ENCODE results near the gene LHFPL3. TPM values are rescaled to one million over a fixed set of nuclear protein-coding genes. Genes with fewer than 3 reads are reported as not detected.

Gene LHFPL3
- total RNA-seq, 1 experiment from 2014 or later: not detected

- TF ChIP-seq ZBTB33 (IDR thresholded peaks at IDR 0.05; ENCODE audit: extremely low read depth, insufficient replicate concordance, low read length) (no peak), YY1 (IDR thresholded peaks at IDR 0.05; ENCODE audit: extremely low read depth, insufficient replicate concordance, low read depth, low read length) (no peak), EZH2phosphoT487 (IDR thresholded peaks at IDR 0.05; ENCODE audit: borderline replicate concordance) (no peak), CEBPB (IDR thresholded peaks at IDR 0.05; ENCODE audit: low read depth) (no peak), TCF7L2 (IDR thresholded peaks at IDR 0.05; ENCODE audit: borderline replicate concordance, extremely low read depth, insufficient read depth, insufficient read length) (no peak)
These were observed 35.0 kb downstream of the LHFPL3 start (continued) for GRCh38 chr7:104363355-104363754.

DNA sequence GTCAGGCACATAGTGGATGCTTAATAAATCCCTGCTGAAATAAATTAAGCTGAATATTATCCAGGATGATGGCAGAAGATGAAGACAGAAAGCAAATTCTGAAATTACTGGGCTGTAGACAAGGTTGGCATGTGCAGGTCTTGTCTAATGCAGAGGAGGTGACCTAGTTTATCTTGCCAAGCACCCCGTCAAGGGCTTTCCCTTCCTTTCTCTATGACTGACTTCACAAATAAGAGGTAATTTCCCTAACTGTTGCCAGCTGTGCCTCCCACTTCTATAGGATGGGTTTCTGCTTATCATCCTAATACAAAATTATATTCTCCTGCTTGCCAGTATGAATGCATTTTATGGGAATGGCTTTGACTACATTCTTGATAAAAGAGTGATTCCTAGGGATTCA is 38.0 kb downstream of the LHFPL3 start:
- Histone ChIP-seq H3K9me2 (ENCODE audit: insufficient read depth) (no peaks in the 10 kb centered on the region), H3K4me3 (replicated peaks in 1 of 2; ENCODE audit: low read depth in 1 of 2, low read length in 2 of 2) (no peak overlapping the region), H3K9ac (ENCODE audit: low read length) (no peak overlapping the region), H4K20me1 (ENCODE audit: insufficient read depth) (no peaks in the 10 kb centered on the region), H3K79me2 (ENCODE audit: insufficient read depth, low read length) (no peaks in the 10 kb centered on the region), H3K36me3 (ENCODE audit: control insufficient read depth in 1 of 2, insufficient read depth in 2 of 2, low read length in 2 of 2) (no peaks in the 10 kb centered on the region), H3K4me1 (ENCODE audit: control insufficient read depth in 1 of 2, insufficient read depth in 2 of 2, low read length in 2 of 2) (no peaks in the 10 kb centered on the region), H3K27me3 (ENCODE audit: insufficient read depth, low read length) (peaks cover 28% of the 10 kb centered on the region; the same call in 1 of the 2 replicates), H2AFZ (ENCODE audit: low read depth, low read length, poor library complexity, severe bottlenecking) (no peak overlapping the region), H3K9me3 (ENCODE audit: control insufficient read depth in 1 of 2, insufficient read depth in 1 of 2, low read depth in 1 of 2, low read length in 2 of 2) (no peaks in the 10 kb centered on the region), H3K27ac (ENCODE audit: low read depth, low read length) (no peak overlapping the region), H3K4me2 (ENCODE audit: low read length) (no peak overlapping the region)
- ChIA-PET POLR2A (no interaction called here), RAD21 (ENCODE audit: low non-redundant PET in 1 of 2, low total read pairs in 2 of 2, uncharacterized antibody in 2 of 2, unreplicated experiment in 2 of 2) (no interaction called here), CTCF (no interaction called here)
- no TSS peak for BruUV-seq (replicated peaks)
- ATAC-seq (no peak), DNase-seq (ENCODE audit: low read depth, low spot score) (no peak)
- intact Hi-C loops (cut with micrococcal nuclease): no loop called here
- TF ChIP-seq TCF7L2 (IDR thresholded peaks at IDR 0.05; ENCODE audit: borderline replicate concordance, extremely low read depth, insufficient read depth, insufficient read length) (no peak), ZBTB33 (IDR thresholded peaks at IDR 0.05; ENCODE audit: extremely low read depth, insufficient replicate concordance, low read length) (no peak), ZNF274 (IDR thresholded peaks at IDR 0.05; ENCODE audit: low read depth, low read length) (no peak), SP1 (IDR thresholded peaks at IDR 0.05; ENCODE audit: low read depth) (no peak), CEBPB (IDR thresholded peaks at IDR 0.05; ENCODE audit: low read depth) (no peak), ELF1 (IDR thresholded peaks at IDR 0.05; ENCODE audit: borderline replicate concordance, low read depth) (no peak), REST (IDR thresholded peaks at IDR 0.05; ENCODE audit: low read depth) (no peak), POLR2A (IDR thresholded peaks at IDR 0.05; ENCODE audit: borderline replicate concordance, extremely low read depth, insufficient read depth, insufficient read length) (no peak), EZH2 (IDR thresholded peaks at IDR 0.05) (no peak), RAD21 (IDR thresholded peaks at IDR 0.05; ENCODE audit: low read depth) (no peak)
- TF ChIP-seq, protein P1, sequence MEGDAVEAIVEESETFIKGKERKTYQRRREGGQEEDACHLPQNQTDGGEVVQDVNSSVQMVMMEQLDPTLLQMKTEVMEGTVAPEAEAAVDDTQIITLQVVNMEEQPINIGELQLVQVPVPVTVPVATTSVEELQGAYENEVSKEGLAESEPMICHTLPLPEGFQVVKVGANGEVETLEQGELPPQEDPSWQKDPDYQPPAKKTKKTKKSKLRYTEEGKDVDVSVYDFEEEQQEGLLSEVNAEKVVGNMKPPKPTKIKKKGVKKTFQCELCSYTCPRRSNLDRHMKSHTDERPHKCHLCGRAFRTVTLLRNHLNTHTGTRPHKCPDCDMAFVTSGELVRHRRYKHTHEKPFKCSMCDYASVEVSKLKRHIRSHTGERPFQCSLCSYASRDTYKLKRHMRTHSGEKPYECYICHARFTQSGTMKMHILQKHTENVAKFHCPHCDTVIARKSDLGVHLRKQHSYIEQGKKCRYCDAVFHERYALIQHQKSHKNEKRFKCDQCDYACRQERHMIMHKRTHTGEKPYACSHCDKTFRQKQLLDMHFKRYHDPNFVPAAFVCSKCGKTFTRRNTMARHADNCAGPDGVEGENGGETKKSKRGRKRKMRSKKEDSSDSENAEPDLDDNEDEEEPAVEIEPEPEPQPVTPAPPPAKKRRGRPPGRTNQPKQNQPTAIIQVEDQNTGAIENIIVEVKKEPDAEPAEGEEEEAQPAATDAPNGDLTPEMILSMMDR (IDR thresholded peaks at IDR 0.05 in 2 of 3, conservative IDR thresholded peaks at IDR 0.05 in 1 of 3; ENCODE audit: borderline replicate concordance in 1 of 3, insufficient read depth in 1 of 3, low read depth in 2 of 3, low read length in 2 of 3): no peak
- TF ChIP-seq, protein P2, sequence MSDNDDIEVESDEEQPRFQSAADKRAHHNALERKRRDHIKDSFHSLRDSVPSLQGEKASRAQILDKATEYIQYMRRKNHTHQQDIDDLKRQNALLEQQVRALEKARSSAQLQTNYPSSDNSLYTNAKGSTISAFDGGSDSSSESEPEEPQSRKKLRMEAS (IDR thresholded peaks at IDR 0.05): no peak
